GM12878 (cell line): ENCODE results near the gene ZNF692. TPM values are rescaled to one million over a fixed set of nuclear protein-coding genes. Genes with fewer than 3 reads are reported as not detected.

Source experiments
- ATAC-seq: fragments of 200-7000 bp; cut with Tn5 transposase; 3 replicates; pipeline ENCODE4 v1.9.1; 2020; ENCODE audit warnings: mild to moderate bottlenecking, moderate library complexity
- BruUV-seq: library from RNA; stranded (reverse); fragments of 400-500 nt; replicated peaks from 2 replicates; lab custom pipeline; 2021; lab: Mats Ljungman, UMichigan
- CTCF ChIA-PET: fragments of 300-600 bp; sonication (Branson Sonifier 250); formaldehyde crosslinking; extraction: SDS; loops from one replicate; lab custom pipeline; 2021; ENCODE audit warnings: inconsistent platforms; lab: Yijun Ruan, JAX
- POLR2A ChIA-PET: fragments of 350-600 bp; formaldehyde crosslinking; extraction: SDS; loops from one replicate; lab custom pipeline; 2021; ENCODE audit warnings: inconsistent platforms; lab: Charles Lee
- RAD21 ChIA-PET: fragments of 300-600 bp; sonication (Branson Sonifier 250); formaldehyde crosslinking; loops from one replicate; lab custom pipeline; 2023; ENCODE audit warnings: antibody characterized with exemption; ENCODE audit not compliant: unreplicated experiment; lab: Charles Lee
- SMC1A ChIA-PET: fragments of 300-600 bp; sonication (Branson Sonifier 250); formaldehyde crosslinking; loops from one replicate; lab custom pipeline; 2023; ENCODE audit not compliant: unreplicated experiment, uncharacterized antibody; lab: Charles Lee
- DNase-seq: peaks from one replicate; pipeline ENCODE4 v3.0.0-alpha.2; 2011; ENCODE audit warnings: low read depth, low spot score
- FAIRE-seq: peaks from 3 replicates; lab custom pipeline; 2011; peaks lifted over from hg19 to GRCh38; lab: Jason Lieb, UNC
- H2AFZ ChIP-seq: 2 replicates; pipeline ENCODE4 v1.6.0; 2011; ENCODE audit warnings: low read depth, low read length, control low read depth; ENCODE audit not compliant: control insufficient read depth
- H3K27ac ChIP-seq: 2 replicates; pipeline ENCODE4 v1.5.1; 2011; ENCODE audit warnings: control low read depth; ENCODE audit not compliant: control insufficient read depth, insufficient read depth
- H3K27me3 ChIP-seq, 2 experiments: replicated peaks in 1 of 2; 2 replicates each; pipeline versions ENCODE4 v1.6.0 to v1.6.1; 2011; ENCODE audit warnings: low read length in 1 of 2; ENCODE audit not compliant: control insufficient read depth in 2 of 2, insufficient read depth in 2 of 2
- H3K36me3 ChIP-seq, 2 experiments: 2 replicates each; pipeline ENCODE4 v1.5.1; 2011; ENCODE audit warnings: low read length in 1 of 2; ENCODE audit not compliant: control insufficient read depth in 2 of 2, insufficient read depth in 2 of 2
- H3K4me1 ChIP-seq: 2 replicates; pipeline ENCODE4 v1.6.1; 2011; ENCODE audit warnings: mild to moderate bottlenecking, low read length, moderate library complexity, mixed read lengths; ENCODE audit not compliant: control insufficient read depth, insufficient read depth
- H3K4me2 ChIP-seq: 2 replicates; pipeline ENCODE4 v1.6.0; 2011; ENCODE audit warnings: control low read depth; ENCODE audit not compliant: control insufficient read depth, insufficient read depth
- H3K4me3 ChIP-seq: fragments of 200-600 bp; sonication (generic); 2 replicates; pipeline ENCODE4 v1.5.1; 2016
- H3K79me2 ChIP-seq: 2 replicates; pipeline ENCODE4 v1.6.0; 2011; ENCODE audit warnings: low read length; ENCODE audit not compliant: control insufficient read depth, insufficient read depth
- H3K9ac ChIP-seq: 2 replicates; pipeline ENCODE4 v1.8.0; 2011; ENCODE audit warnings: low read length, control low read depth, mixed read lengths; ENCODE audit not compliant: control insufficient read depth, insufficient read depth
- H3K9me3 ChIP-seq: replicated peaks from 3 replicates; pipeline ENCODE4 v1.5.1; 2011; ENCODE audit warnings: mild to moderate bottlenecking, low read length; ENCODE audit not compliant: control insufficient read depth, insufficient read depth
- H4K20me1 ChIP-seq: 2 replicates; pipeline ENCODE4 v1.6.0; 2011; ENCODE audit not compliant: control insufficient read depth, insufficient read depth
- BACH1 ChIP-seq: fragments of 450-650 bp; IDR thresholded peaks from 2 replicates; pipeline ENCODE4 v1.6.1; 2017; ENCODE audit warnings: mild to moderate bottlenecking, borderline replicate concordance
- BHLHE40 ChIP-seq, 2 experiments: fragments of 450-650 bp in 1 of 2; IDR thresholded peaks; 2 replicates each; pipeline ENCODE4 v1.6.1; 2011 to 2017; ENCODE audit warnings: low read depth in 2 of 2, borderline replicate concordance in 1 of 2, improper control_type of control experiment in 1 of 2, low read length in 1 of 2, mild to moderate bottlenecking in 1 of 2
- CREM ChIP-seq: IDR thresholded peaks from 2 replicates; pipeline ENCODE4 v1.6.1; 2014; ENCODE audit warnings: antibody characterized with exemption, low read depth
- GATAD2B ChIP-seq: fragments of 450-650 bp; conservative IDR thresholded peaks from 2 replicates; pipeline ENCODE4 v1.6.1; 2017; ENCODE audit warnings: low read depth, mild to moderate bottlenecking, moderate library complexity
- MTA2 ChIP-seq: fragments of 450-650 bp; IDR thresholded peaks from 2 replicates; pipeline ENCODE4 v1.6.1; 2016; ENCODE audit warnings: low read depth, mild to moderate bottlenecking, moderate library complexity
- NFYB ChIP-seq: IDR thresholded peaks from 2 replicates; pipeline ENCODE4 v1.6.1; 2011; ENCODE audit warnings: low read depth, mild to moderate bottlenecking, low read length, improper control_type of control experiment, moderate library complexity; ENCODE audit not compliant: insufficient read depth
- NR2C1 ChIP-seq: fragments of 450-650 bp; IDR thresholded peaks from 2 replicates; pipeline ENCODE4 v1.6.1; 2017; ENCODE audit warnings: antibody characterized with exemption, mild to moderate bottlenecking, moderate library complexity
- PAX5 ChIP-seq: IDR thresholded peaks from 2 replicates; pipeline ENCODE4 v1.6.1; 2011; ENCODE audit warnings: low read depth, low read length, borderline replicate concordance
- PAX8 ChIP-seq: fragments of 450-650 bp; IDR thresholded peaks from 2 replicates; pipeline ENCODE4 v1.6.1; 2017; ENCODE audit warnings: mild to moderate bottlenecking, moderate library complexity
- POLR2A ChIP-seq: IDR thresholded peaks from 2 replicates; pipeline ENCODE4 v1.6.1; 2011; ENCODE audit warnings: low read depth, mild to moderate bottlenecking, low read length
- POLR2AphosphoS5 ChIP-seq: IDR thresholded peaks from 2 replicates; pipeline ENCODE4 v1.6.1; 2011; ENCODE audit warnings: mild to moderate bottlenecking, low read length, inconsistent platforms
- RAD51 ChIP-seq: fragments of 450-650 bp; IDR thresholded peaks from 2 replicates; pipeline ENCODE4 v1.6.1; 2016; ENCODE audit warnings: moderate library complexity, mild to moderate bottlenecking, inconsistent platforms
- TARDBP ChIP-seq: IDR thresholded peaks from 2 replicates; pipeline ENCODE4 v1.6.1; 2016; ENCODE audit warnings: borderline replicate concordance
- YBX1 ChIP-seq: fragments of 450-650 bp; IDR thresholded peaks from 2 replicates; pipeline ENCODE4 v1.6.1; 2016; ENCODE audit warnings: antibody characterized with exemption
- YY1 ChIP-seq: IDR thresholded peaks from 2 replicates; pipeline ENCODE4 v1.6.1; 2011; ENCODE audit warnings: low read depth, mild to moderate bottlenecking, low read length
- ZNF687 ChIP-seq: fragments of 450-650 bp; IDR thresholded peaks from 2 replicates; pipeline ENCODE4 v1.6.1; 2017; ENCODE audit warnings: mild to moderate bottlenecking, moderate library complexity
- WGBS: methylation state at CpG from one replicate; pipeline ENCODE4 v1.1.6; 2016; ENCODE audit warnings: low lambda C conversion rate; ENCODE audit not compliant: insufficient replicate concordance, insufficient coverage; ENCODE audit errors: missing lambda C conversion rate; 5-methylcytosine and 5-hydroxymethylcytosine counted together
- in situ Hi-C: fragments of 300-500 bp; cut with MboI; formaldehyde crosslinking; loops from 9 replicates; pipeline ENCODE4 v1.14.3; 2018; ENCODE audit warnings: mixed read lengths
- intact Hi-C: fragments of 100-400 bp; cut with micrococcal nuclease; formaldehyde crosslinking; loops from one replicate; pipeline ENCODE4 v1.14.2; 2022; ENCODE audit not compliant: unreplicated experiment
- polyA plus RNA-seq, 11 experiments: library from polyadenylated mRNA; depleted of rRNA in 4 of 11; unstranded in 6 of 11; stranded (reverse) in 5 of 11; fragments of >200 nt; fragmentation: Nextera tagmentation in 4 of 11; fragmentation: Illumina TruSeq in 1 of 11; extraction: Ambion mirVana in 4 of 11; extraction: Trizol in 1 of 11; gene quantifications; 1 replicate in 1 of 11; 2 replicates in 10 of 11; pipeline versions ENCODE4 v1.2.1 to v1.2.3, GENCODE V29; 2011 to 2016; ENCODE audit warnings: inconsistent platforms in 2 of 11, missing spikeins in 2 of 11, low read depth in 1 of 11
- total RNA-seq, 4 experiments: library from RNA; depleted of rRNA in 3 of 4; stranded (reverse); fragments of >200 nt in 3 of 4; fragmentation: Illumina TruSeq in 1 of 4; extraction: Trizol in 1 of 4; gene quantifications; 2 replicates each; pipeline versions ENCODE4 v1.2.1 to v1.2.3, GENCODE V29; 2013 to 2021
- TF ChIP-seq, protein P1 (sequence below): fragments of 450-650 bp; IDR thresholded peaks from 2 replicates; pipeline ENCODE4 v1.6.1; 2018; ENCODE audit warnings: borderline replicate concordance, mild to moderate bottlenecking; ENCODE audit not compliant: partially characterized antibody

ZNF692 gene
- total and polyA plus RNA-seq, 10 of the 15 experiments (the other 5 are each of a cell fraction or from before 2014, with no cell fraction given) = 5.3 to 76.6 (median 36.9) TPM

DNA sequence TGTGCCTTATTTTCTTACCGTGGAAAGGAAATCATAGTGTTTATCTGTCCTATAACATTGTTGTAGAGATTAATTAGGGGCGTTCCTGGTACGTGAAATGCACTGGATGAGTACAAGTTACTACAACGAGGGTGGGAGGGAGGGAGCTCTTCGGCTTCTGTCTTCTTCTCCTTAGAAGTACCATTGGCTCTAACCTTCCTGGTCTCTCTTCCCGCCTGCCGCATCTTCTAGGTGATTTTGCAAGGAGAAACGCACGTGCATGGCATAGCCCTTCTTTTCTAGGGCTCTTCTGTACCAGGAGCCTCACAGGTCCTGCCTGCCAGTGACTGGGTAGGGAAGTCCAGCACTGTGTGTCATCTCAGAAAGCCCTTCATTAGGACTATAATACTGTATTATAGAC is 50.0 kb downstream of the ZNF692 start (continued):
- TF ChIP-seq GATAD2B (no peak), BACH1 (no peak), POLR2AphosphoS5 (no peak), TARDBP (no peak), MTA2 (no peak)
- TF ChIP-seq, all 136 proteins: peak for 0

DNA sequence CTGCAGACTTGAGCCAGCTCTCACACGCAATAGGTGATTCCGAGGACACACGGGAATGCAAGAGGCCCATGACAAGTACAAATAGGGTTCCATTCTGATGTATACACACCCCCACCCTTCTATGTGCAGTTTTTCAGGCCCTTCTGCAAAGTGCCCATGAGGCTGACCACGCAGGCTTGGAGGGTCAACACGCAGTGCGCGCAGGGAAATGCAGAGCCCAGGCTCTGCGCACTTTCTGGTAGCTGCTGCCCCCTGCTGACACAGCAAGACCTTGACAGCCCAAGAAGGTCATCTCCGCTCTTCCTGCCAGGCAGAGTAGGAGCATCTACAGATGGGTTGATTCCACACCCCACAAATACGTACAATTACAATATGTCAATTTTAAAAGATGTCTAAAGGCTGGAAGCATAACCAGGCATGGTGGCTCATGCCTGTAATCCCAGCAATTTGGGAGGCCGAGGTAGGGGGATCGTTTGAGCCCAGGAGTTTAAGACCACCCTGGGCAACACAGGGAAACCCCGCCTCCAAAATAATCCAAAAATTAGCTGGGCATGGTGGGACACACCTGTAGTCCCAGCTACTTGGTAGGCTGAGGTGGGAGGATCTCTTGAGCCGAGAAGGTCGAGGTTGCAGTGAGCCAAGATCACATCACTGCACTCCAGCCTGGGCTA is 51.7 kb downstream of the ZNF692 start:
- Histone ChIP-seq H3K9ac (no peak overlapping the region), H3K27me3 (no peaks in the 10 kb centered on the region), H3K4me3 (no peak overlapping the region), H3K36me3 (peaks cover 0 to 10% of the 10 kb centered on the region in 2 experiments; a peak in 2 of 4 replicates), H3K27ac (no peak overlapping the region), H2AFZ (no peak overlapping the region), H4K20me1 (no peaks in the 10 kb centered on the region), H3K4me2 (no peak overlapping the region), H3K4me1 (peaks cover 24% of the 10 kb centered on the region), H3K9me3 (peaks cover 2% of the 10 kb centered on the region; the same call in 2 of the 3 replicates), H3K79me2 (no peaks in the 10 kb centered on the region)
- ChIA-PET CTCF (interaction anchor here (1.0 to 4.9 kb wide), 25 partner anchors 12 to 870 kb away, joined by 3 to 86 read pairs (median 6); partner anchors contain the start of genes SH3BP5L and ZNF672), SMC1A (interaction anchor here (0.5 to 5.7 kb wide), 21 partner anchors 12 to 870 kb away, joined by 3 to 89 read pairs (median 12); partner anchors contain the start of genes OR2T1 and SH3BP5L), POLR2A (interaction anchor here (0.6 to 1.9 kb wide), 2 partner anchors 12 to 30 kb away, joined by 3 to 8 read pairs; partner anchors contain the start of gene ZNF672), RAD21 (interaction anchor here (1.4 to 4.3 kb wide), 11 partner anchors 12 to 564 kb away, joined by 3 to 72 read pairs (median 31); partner anchors contain the start of genes SH3BP5L and ZNF692)
- in situ Hi-C loops = loop anchor here (5.0 kb wide), 3 partner anchors 110 to 565 kb away; no protein-coding TSS in a partner anchor
- intact Hi-C loops = loop anchor here (1.0 to 5.0 kb wide), 5 partner anchors 111 to 564 kb away; no protein-coding TSS in a partner anchor
- no TSS peak for BruUV-seq
- peak; percentile 54 for FAIRE-seq
- peak; percentile 79 for ATAC-seq
- no peak for DNase-seq
- 55% methylated on average over 15 of the region's 15 CpGs for whole genome bisulfite sequencing
- TF ChIP-seq, protein P1, sequence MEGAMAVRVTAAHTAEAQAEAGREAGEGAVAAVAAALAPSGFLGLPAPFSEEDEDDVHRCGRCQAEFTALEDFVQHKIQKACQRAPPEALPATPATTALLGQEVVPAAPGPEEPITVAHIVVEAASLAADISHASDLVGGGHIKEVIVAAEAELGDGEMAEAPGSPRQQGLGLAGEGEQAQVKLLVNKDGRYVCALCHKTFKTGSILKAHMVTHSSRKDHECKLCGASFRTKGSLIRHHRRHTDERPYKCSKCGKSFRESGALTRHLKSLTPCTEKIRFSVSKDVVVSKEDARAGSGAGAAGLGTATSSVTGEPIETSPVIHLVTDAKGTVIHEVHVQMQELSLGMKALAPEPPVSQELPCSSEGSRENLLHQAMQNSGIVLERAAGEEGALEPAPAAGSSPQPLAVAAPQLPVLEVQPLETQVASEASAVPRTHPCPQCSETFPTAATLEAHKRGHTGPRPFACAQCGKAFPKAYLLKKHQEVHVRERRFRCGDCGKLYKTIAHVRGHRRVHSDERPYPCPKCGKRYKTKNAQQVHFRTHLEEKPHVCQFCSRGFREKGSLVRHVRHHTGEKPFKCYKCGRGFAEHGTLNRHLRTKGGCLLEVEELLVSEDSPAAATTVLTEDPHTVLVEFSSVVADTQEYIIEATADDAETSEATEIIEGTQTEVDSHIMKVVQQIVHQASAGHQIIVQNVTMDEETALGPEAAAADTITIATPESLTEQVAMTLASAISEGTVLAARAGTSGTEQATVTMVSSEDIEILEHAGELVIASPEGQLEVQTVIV = no peak
- no peak for TF ChIP-seq PAX8
- no peak for TF ChIP-seq PAX5
- 0 out of 2 replicates have a peak, but pooled peaks have one; percentile 23 for TF ChIP-seq POLR2A
- no peak for TF ChIP-seq RAD51
- no peak for TF ChIP-seq BHLHE40 (IDR thresholded peaks at IDR 0.05; ENCODE audit: borderline replicate concordance in 1 of 2, low read depth in 2 of 2, low read length in 1 of 2)
- no peak for TF ChIP-seq NR2C1
- no peak for TF ChIP-seq YBX1
- peak; percentile 74 for TF ChIP-seq YY1
- no peak for TF ChIP-seq ZNF687
- no peak for TF ChIP-seq CREM
- TF ChIP-seq NFYB = no peak
